Keratinocyte (primary cell): Measurements from ENCODE around the gene KCNB1. TPM values are rescaled to one million over a fixed set of nuclear protein-coding genes. Genes with fewer than 3 reads are reported as not detected.

ENCODE experiments used
- DNase-seq: peaks from one replicate; pipeline ENCODE4 v3.0.0-alpha.2; 2011; ENCODE audit warnings: low read depth, missing footprints, low spot score
- FAIRE-seq: peaks from 2 replicates; lab custom pipeline; 2011; peaks lifted over from hg19 to GRCh38; lab: Jason Lieb, UNC
- H2AFZ ChIP-seq: 2 replicates; pipeline ENCODE4 v1.6.0; 2012; ENCODE audit warnings: low read length, control low read depth, inconsistent platforms; ENCODE audit not compliant: control insufficient read depth
- H3K27ac ChIP-seq: 2 replicates; pipeline ENCODE4 v1.5.1; 2011; ENCODE audit warnings: low read length; ENCODE audit not compliant: control insufficient read depth, insufficient read depth
- H3K27me3 ChIP-seq: 3 replicates; pipeline ENCODE4 v1.6.0; 2011; ENCODE audit warnings: low read length; ENCODE audit not compliant: control insufficient read depth, insufficient read depth; ENCODE audit errors: extremely low read depth
- H3K36me3 ChIP-seq, 2 experiments: 2 replicates in 1 of 2; 3 replicates in 1 of 2; pipeline ENCODE4 v1.5.1; 2011; ENCODE audit warnings: low read length in 2 of 2, mild to moderate bottlenecking in 1 of 2; ENCODE audit not compliant: control insufficient read depth in 2 of 2, insufficient read depth in 2 of 2; ENCODE audit errors: extremely low read depth in 1 of 2
- H3K4me1 ChIP-seq: 3 replicates; pipeline ENCODE4 v1.5.1; 2011; ENCODE audit warnings: low read length; ENCODE audit not compliant: control insufficient read depth, insufficient read depth; ENCODE audit errors: extremely low read depth
- H3K4me2 ChIP-seq: 3 replicates; pipeline ENCODE4 v1.6.0; 2011; ENCODE audit warnings: low read depth, low read length; ENCODE audit not compliant: control insufficient read depth, insufficient read depth; ENCODE audit errors: extremely low read depth
- H3K4me3 ChIP-seq, 3 experiments: fragments of 200-600 bp in 1 of 3; sonication (generic) in 1 of 3; 2 replicates in 2 of 3; 3 replicates in 1 of 3; pipeline ENCODE4 v1.5.1; 2011 to 2016; ENCODE audit warnings: low read length in 3 of 3, mild to moderate bottlenecking in 3 of 3, control low read depth in 2 of 3, inconsistent platforms in 1 of 3, low read depth in 1 of 3, mixed read lengths in 1 of 3, mixed run types in 1 of 3, moderate library complexity in 1 of 3; ENCODE audit not compliant: control insufficient read depth in 2 of 3, insufficient read depth in 2 of 3; ENCODE audit errors: extremely low read depth in 1 of 3
- H3K79me2 ChIP-seq: 2 replicates; pipeline ENCODE4 v1.6.0; 2012; ENCODE audit warnings: low read length; ENCODE audit not compliant: control insufficient read depth, insufficient read depth
- H3K9ac ChIP-seq: 3 replicates; pipeline ENCODE4 v1.6.0; 2011; ENCODE audit warnings: low read length; ENCODE audit not compliant: control insufficient read depth, insufficient read depth; ENCODE audit errors: extremely low read depth
- H3K9me1 ChIP-seq: 3 replicates; pipeline ENCODE4 v1.6.0; 2011; ENCODE audit warnings: low read length; ENCODE audit not compliant: control insufficient read depth, insufficient read depth; ENCODE audit errors: extremely low read depth
- H3K9me3 ChIP-seq: 2 replicates; pipeline ENCODE4 v1.5.1; 2012; ENCODE audit warnings: low read depth, low read length; ENCODE audit not compliant: control insufficient read depth
- H4K20me1 ChIP-seq: 3 replicates; pipeline ENCODE4 v1.6.0; 2011; ENCODE audit warnings: low read length; ENCODE audit not compliant: control insufficient read depth, insufficient read depth; ENCODE audit errors: extremely low read depth
- EZH2 ChIP-seq: IDR thresholded peaks from one replicate; pipeline ENCODE4 v1.6.1; 2012; ENCODE audit warnings: inconsistent platforms, mild to moderate bottlenecking, low read length, moderate library complexity
- dilution Hi-C: fragments of 300-500 bp; cut with MboI; formaldehyde crosslinking; loops from one replicate; pipeline ENCODE4 v1.7.0; 2020; ENCODE audit warnings: low sequenced_read_pairs; ENCODE audit not compliant: extremely low pct_ligation_motif_present
- polyA plus RNA-seq, 5 experiments: library from polyadenylated mRNA; depleted of rRNA in 3 of 5; stranded (reverse) in 3 of 5; stranded (forward) in 1 of 5; unstranded in 1 of 5; fragments of >200 nt; gene quantifications; 1 replicate in 1 of 5; 2 replicates in 3 of 5; 3 replicates in 1 of 5; pipeline versions ENCODE4 v1.2.1 to v1.2.3, GENCODE V29; 2011 to 2012; ENCODE audit warnings: missing spikeins in 2 of 5, low read depth in 1 of 5, low replicate concordance in 1 of 5
- TF ChIP-seq, protein P1 (sequence below), 3 experiments: IDR thresholded peaks in 1 of 3; conservative IDR thresholded peaks in 1 of 3; optimal IDR thresholded peaks in 1 of 3; 2 replicates in 2 of 3; 3 replicates in 1 of 3; pipeline versions ENCODE3 to v1.5.1; 2011; ENCODE audit warnings: low read length in 3 of 3, mild to moderate bottlenecking in 3 of 3, moderate library complexity in 2 of 3, control low read depth in 1 of 3, inconsistent platforms in 1 of 3; ENCODE audit not compliant: insufficient read depth in 2 of 3; ENCODE audit errors: extremely low read depth in 1 of 3

The KCNB1 gene
- polyA plus RNA-seq, 1 donor (not counting 4 experiments of a cell fraction or from before 2014, with no cell fraction given), result not detected

GRCh38 chr20:49396230-49396629 is 86.2 kb downstream of the KCNB1 start:
- no peak for DNase-seq

GRCh38 chr20:49395659-49396058 is 86.8 kb downstream of the KCNB1 start:
- Histone ChIP-seq H2AFZ (no peak overlapping the region), H3K9ac (no peak overlapping the region), H3K4me1 (peaks cover 7% of the 10 kb centered on the region), H3K27ac (no peak overlapping the region), H3K9me3 (no peaks in the 10 kb centered on the region), H4K20me1 (no peaks in the 10 kb centered on the region), H3K4me3 (no peak overlapping the region), H3K36me3 (no peaks in the 10 kb centered on the region), H3K79me2 (no peaks in the 10 kb centered on the region), H3K9me1 (no peaks in the 10 kb centered on the region), H3K27me3 (peaks cover 24% of the 10 kb centered on the region), H3K4me2 (no peak overlapping the region)
- no peak for DNase-seq
- FAIRE-seq, result no peak
- TF ChIP-seq EZH2, result no peak
- TF ChIP-seq, protein P1, sequence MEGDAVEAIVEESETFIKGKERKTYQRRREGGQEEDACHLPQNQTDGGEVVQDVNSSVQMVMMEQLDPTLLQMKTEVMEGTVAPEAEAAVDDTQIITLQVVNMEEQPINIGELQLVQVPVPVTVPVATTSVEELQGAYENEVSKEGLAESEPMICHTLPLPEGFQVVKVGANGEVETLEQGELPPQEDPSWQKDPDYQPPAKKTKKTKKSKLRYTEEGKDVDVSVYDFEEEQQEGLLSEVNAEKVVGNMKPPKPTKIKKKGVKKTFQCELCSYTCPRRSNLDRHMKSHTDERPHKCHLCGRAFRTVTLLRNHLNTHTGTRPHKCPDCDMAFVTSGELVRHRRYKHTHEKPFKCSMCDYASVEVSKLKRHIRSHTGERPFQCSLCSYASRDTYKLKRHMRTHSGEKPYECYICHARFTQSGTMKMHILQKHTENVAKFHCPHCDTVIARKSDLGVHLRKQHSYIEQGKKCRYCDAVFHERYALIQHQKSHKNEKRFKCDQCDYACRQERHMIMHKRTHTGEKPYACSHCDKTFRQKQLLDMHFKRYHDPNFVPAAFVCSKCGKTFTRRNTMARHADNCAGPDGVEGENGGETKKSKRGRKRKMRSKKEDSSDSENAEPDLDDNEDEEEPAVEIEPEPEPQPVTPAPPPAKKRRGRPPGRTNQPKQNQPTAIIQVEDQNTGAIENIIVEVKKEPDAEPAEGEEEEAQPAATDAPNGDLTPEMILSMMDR (optimal IDR thresholded peaks at IDR 0.05 in 1 of 3, IDR thresholded peaks at IDR 0.05 in 1 of 3, conservative IDR thresholded peaks at IDR 0.05 in 1 of 3; ENCODE audit: extremely low read depth in 1 of 3, insufficient read depth in 2 of 3, low read length in 3 of 3), result no peak
- dilution Hi-C loops, result no loop called here

More at GRCh38 chr20:49396230-49396629, 86.2 kb downstream of the KCNB1 start:
- no peak overlapping the region for H3K4me3 ChIP-seq
- TF ChIP-seq EZH2, result no peak
- TF ChIP-seq, protein P1 (optimal IDR thresholded peaks at IDR 0.05 in 1 of 3, IDR thresholded peaks at IDR 0.05 in 1 of 3, conservative IDR thresholded peaks at IDR 0.05 in 1 of 3; ENCODE audit: extremely low read depth in 1 of 3, insufficient read depth in 2 of 3, low read length in 3 of 3), result peak in 1 of 3 experiments; percentile 13
- FAIRE-seq, result no peak
- no peak overlapping the region for H3K4me2 ChIP-seq
- no peaks in the 10 kb centered on the region for H3K36me3 ChIP-seq
- H4K20me1 ChIP-seq, result no peaks in the 10 kb centered on the region
- dilution Hi-C loops, result no loop called here
- H3K9me3 ChIP-seq, result no peaks in the 10 kb centered on the region
- H3K9me1 ChIP-seq, result no peaks in the 10 kb centered on the region
- peaks cover 7% of the 10 kb centered on the region for H3K4me1 ChIP-seq
- no peak overlapping the region for H3K27ac ChIP-seq
- H3K79me2 ChIP-seq, result no peaks in the 10 kb centered on the region
- H3K9ac ChIP-seq, result no peak overlapping the region
- peaks cover 24% of the 10 kb centered on the region for H3K27me3 ChIP-seq
- no peak overlapping the region for H2AFZ ChIP-seq
